Activated naive CD8-positive, alpha-beta T cell treated with anti-CD3 and anti-CD28 coated beads, Interleukin-2, amount 10 ng/mL, durations not matched to agents 7 days and 5 days (primary cell): Measurements from ENCODE around the gene DMAC2. TPM values are rescaled to one million over a fixed set of nuclear protein-coding genes. Genes with fewer than 3 reads are reported as not detected.
A peak's percentile ranks its signal among the peaks of the same experiment; 100 is the strongest.

ENCODE experiments used
- ATAC-seq: fragments of 150-1000 bp; cut with Tn5 transposase; one replicate; pipeline ENCODE4 v1.10.0; 2021; ENCODE audit warnings: low read depth, moderate library complexity
- POLR2A ChIA-PET: fragments of 350-600 bp; sonication (Branson Sonifier 250); formaldehyde crosslinking; loops from one replicate; lab custom pipeline; 2021; ENCODE audit warnings: antibody characterized with exemption; lab: Charles Lee
- DNase-seq: peaks from one replicate; pipeline ENCODE4 v3.0.0; 2021
- H3K27ac Mint-ChIP-seq: one replicate; pipeline ENCODE4 v1.8.0; 2022; ENCODE audit warnings: mild to moderate bottlenecking, mixed read lengths
- H3K27me3 Mint-ChIP-seq: one replicate; pipeline ENCODE4 v1.8.0; 2022; ENCODE audit warnings: mild to moderate bottlenecking, moderate library complexity, mixed read lengths
- H3K36me3 Mint-ChIP-seq: one replicate; pipeline ENCODE4 v1.8.0; 2021; ENCODE audit warnings: mild to moderate bottlenecking, mixed read lengths
- H3K4me1 Mint-ChIP-seq: one replicate; pipeline ENCODE4 v1.8.0; 2021; ENCODE audit warnings: mixed read lengths
- H3K4me3 Mint-ChIP-seq: one replicate; pipeline ENCODE4 v1.8.0; 2022; ENCODE audit warnings: mild to moderate bottlenecking, moderate library complexity, mixed read lengths
- H3K9me3 Mint-ChIP-seq: one replicate; pipeline ENCODE4 v1.8.0; 2021; ENCODE audit warnings: mixed read lengths
- total RNA-seq, 2 experiments: library from RNA; stranded (reverse); gene quantifications; one replicate each; pipeline ENCODE4 v1.2.3, GENCODE V29; 2021

DMAC2 gene
- total RNA-seq, 2 experiments from 2014 or later, result 41.3 to 42.6 TPM

- Mint-ChIP-seq H3K27me3 (peaks cover 8% of the 10 kb centered on the region), H3K9me3 (no peaks in the 10 kb centered on the region), H3K4me1 (peaks cover 21% of the 10 kb centered on the region), H3K4me3 (no peak overlapping the region), H3K36me3 (no peaks in the 10 kb centered on the region), H3K27ac (peak overlapping the region; percentile 20)
- no peak for ATAC-seq
- DNase-seq, result no peak
- POLR2A ChIA-PET, result interaction anchor here (1.5 to 3.6 kb wide), 4 partner anchors 16 to 123 kb away, joined by 3 to 14 read pairs (median 7); partner anchors contain the start of gene DMAC2
These were observed 16.2 kb upstream of the DMAC2 start for GRCh38 chr19:41455936-41456335.

GRCh38 chr19:41452584-41453275 is 13.0 kb upstream of the DMAC2 start:
- no peak for ATAC-seq
- H3K4me1 Mint-ChIP-seq, result peaks cover 25% of the 10 kb centered on the region

GRCh38 chr19:41449865-41450178 is 10.1 kb upstream of the DMAC2 start:
- Mint-ChIP-seq H3K4me1 (peaks cover 10% of the 10 kb centered on the region), H3K4me3 (no peak overlapping the region), H3K27ac (no peak overlapping the region), H3K36me3 (no peaks in the 10 kb centered on the region), H3K27me3 (peaks cover 14% of the 10 kb centered on the region), H3K9me3 (no peaks in the 10 kb centered on the region)
- POLR2A ChIA-PET, result interaction anchor here (1.2 to 2.5 kb wide), 4 partner anchors 10 to 120 kb away, joined by 3 to 5 read pairs (median 4); partner anchors contain the start of gene DMAC2
- DNase-seq (no peak), ATAC-seq (no peak)

More at GRCh38 chr19:41452584-41453275, 13.0 kb upstream of the DMAC2 start:
- POLR2A ChIA-PET, result no interaction called here
- Mint-ChIP-seq H3K4me3 (no peak overlapping the region), H3K27me3 (peaks cover 9% of the 10 kb centered on the region), H3K27ac (no peak overlapping the region), H3K9me3 (no peaks in the 10 kb centered on the region), H3K36me3 (no peaks in the 10 kb centered on the region)
- DNase-seq, result no peak

- peaks cover 10% of the 10 kb centered on the region for H3K4me1 Mint-ChIP-seq
- H3K27ac Mint-ChIP-seq, result no peak overlapping the region
- DNase-seq (peak; percentile 82), ATAC-seq (peak; percentile 79)
- POLR2A ChIA-PET, result interaction anchor here (0.6 to 2.5 kb wide), 7 partner anchors 8 to 245 kb away, joined by 3 to 14 read pairs (median 4); partner anchors contain the start of gene DMAC2
- peak overlapping the region; percentile 80 for H3K4me3 Mint-ChIP-seq
- H3K9me3 Mint-ChIP-seq, result no peaks in the 10 kb centered on the region
- H3K36me3 Mint-ChIP-seq, result no peaks in the 10 kb centered on the region
- H3K27me3 Mint-ChIP-seq, result peaks cover 14% of the 10 kb centered on the region
These were observed 9.6 kb upstream of the DMAC2 start for GRCh38 chr19:41449079-41449864.

GRCh38 chr19:41447732-41448332 is 8.1 kb upstream of the DMAC2 start:
- DNase-seq (no peak), ATAC-seq (no peak)
- H3K27me3 Mint-ChIP-seq, result peaks cover 17% of the 10 kb centered on the region
- H3K4me1 Mint-ChIP-seq, result peaks cover 7% of the 10 kb centered on the region
- H3K27ac Mint-ChIP-seq, result no peak overlapping the region
- POLR2A ChIA-PET, result interaction anchor here (0.6 to 2.2 kb wide), 5 partner anchors 8 to 244 kb away, joined by 3 to 14 read pairs (median 3); partner anchors contain the start of gene DMAC2
- H3K4me3 Mint-ChIP-seq, result no peak overlapping the region
- H3K36me3 Mint-ChIP-seq, result no peaks in the 10 kb centered on the region
- H3K9me3 Mint-ChIP-seq, result no peaks in the 10 kb centered on the region

GRCh38 chr19:41445575-41445974 is 5.9 kb upstream of the DMAC2 start:
- H3K9me3 Mint-ChIP-seq, result no peaks in the 10 kb centered on the region
- ATAC-seq (no peak), DNase-seq (peak; percentile 16)
- POLR2A ChIA-PET, result no interaction called here
- H3K36me3 Mint-ChIP-seq, result no peaks in the 10 kb centered on the region
- peaks cover 14% of the 10 kb centered on the region for H3K27me3 Mint-ChIP-seq
- H3K27ac Mint-ChIP-seq, result no peak overlapping the region
- peaks cover 9% of the 10 kb centered on the region for H3K4me1 Mint-ChIP-seq
- H3K4me3 Mint-ChIP-seq, result no peak overlapping the region

GRCh38 chr19:41443813-41444455 is 4.2 kb upstream of the DMAC2 start:
- no peaks in the 10 kb centered on the region for H3K36me3 Mint-ChIP-seq
- H3K4me3 Mint-ChIP-seq, result no peak overlapping the region
- peaks cover 4% of the 10 kb centered on the region for H3K4me1 Mint-ChIP-seq
- DNase-seq (peak; percentile 21), ATAC-seq (no peak)
- peaks cover 14% of the 10 kb centered on the region for H3K27me3 Mint-ChIP-seq
- H3K9me3 Mint-ChIP-seq, result no peaks in the 10 kb centered on the region
- H3K27ac Mint-ChIP-seq, result no peak overlapping the region
- POLR2A ChIA-PET, result no interaction called here

GRCh38 chr19:41442473-41443355 is 3.0 kb upstream of the DMAC2 start, which contains the start of gene ERICH4:
Gene ERICH4 (plus strand): TSS chr19:41443156. CDS start chr19:41443170, 14 bp downstream.
- Mint-ChIP-seq H3K27ac (peak within 1 kb of the TSS; percentile 9), H3K4me1 (peaks cover 9% of the 10 kb centered on the region), H3K36me3 (no peaks in the 10 kb centered on the region), H3K27me3 (peaks cover 7% of the 10 kb centered on the region), H3K4me3 (no peak within 1 kb of the TSS), H3K9me3 (no peaks in the 10 kb centered on the region)
- POLR2A ChIA-PET, result no interaction called here
- DNase-seq, result peak; percentile 22
- no peak for ATAC-seq

- POLR2A ChIA-PET, result no interaction called here
- Mint-ChIP-seq H3K27me3 (peaks cover 5% of the 10 kb centered on the region), H3K36me3 (no peaks in the 10 kb centered on the region), H3K27ac (peak overlapping the region; percentile 47), H3K9me3 (no peaks in the 10 kb centered on the region), H3K4me1 (peaks cover 12% of the 10 kb centered on the region), H3K4me3 (no peak overlapping the region)
- peak; percentile 26 for DNase-seq
- ATAC-seq, result no peak
These were observed 1.7 kb upstream of the DMAC2 start for GRCh38 chr19:41441321-41441945.

- H3K27me3 Mint-ChIP-seq, result no peaks in the 10 kb centered on the region
- no peak overlapping the region for H3K27ac Mint-ChIP-seq
- POLR2A ChIA-PET, result interaction anchor here (1.1 to 2.4 kb wide), 4 partner anchors 9 to 92 kb away, joined by 3 to 24 read pairs (median 10); partner anchors contain the start of gene B3GNT8
- DNase-seq (peak; percentile 19), ATAC-seq (no peak)
- no peaks in the 10 kb centered on the region for H3K9me3 Mint-ChIP-seq
- peaks cover 2% of the 10 kb centered on the region for H3K36me3 Mint-ChIP-seq
- peaks cover 14% of the 10 kb centered on the region for H3K4me1 Mint-ChIP-seq
- no peak overlapping the region for H3K4me3 Mint-ChIP-seq
These were observed 1.7 kb downstream of the DMAC2 start for GRCh38 chr19:41437944-41438574.

- no peak overlapping the region for H3K4me3 Mint-ChIP-seq
- H3K27ac Mint-ChIP-seq, result no peak overlapping the region
These were observed 3.1 kb downstream of the DMAC2 start for GRCh38 chr19:41436674-41436951.

More at GRCh38 chr19:41436674-41436951, 3.1 kb downstream of the DMAC2 start:
- Mint-ChIP-seq H3K27me3 (no peaks in the 10 kb centered on the region), H3K9me3 (no peaks in the 10 kb centered on the region), H3K4me1 (peaks cover 18% of the 10 kb centered on the region), H3K36me3 (peaks cover 7% of the 10 kb centered on the region)
- DNase-seq (no peak), ATAC-seq (no peak)
- POLR2A ChIA-PET, result no interaction called here
